Endothelial cell of umbilical vein (primary cell): ENCODE data around the gene NAP1L1. TPM values are rescaled to one million over a fixed set of nuclear protein-coding genes. Genes with fewer than 3 reads are reported as not detected.

ENCODE experiments used
- BruUV-seq: library from RNA; stranded (reverse); fragments of 400-500 nt; replicated peaks from 2 replicates; lab custom pipeline; 2021; lab: Mats Ljungman, UMichigan
- CTCF ChIA-PET: fragments of 300-600, 350-600 bp; sonication (Branson Sonifier 250); formaldehyde crosslinking; loops from one replicate; lab custom pipeline; 2021; ENCODE audit warnings: antibody characterized with exemption, inconsistent platforms; lab: Charles Lee
- POLR2A ChIA-PET: fragments of 300-600, 350-600 bp; sonication (Branson Sonifier 250); formaldehyde crosslinking; loops from one replicate; lab custom pipeline; 2021; ENCODE audit warnings: antibody characterized with exemption, inconsistent platforms; lab: Charles Lee
- DNase-seq: peaks from one replicate; pipeline ENCODE4 v3.0.0-alpha.2; 2011; ENCODE audit warnings: low read depth, low spot score
- FAIRE-seq: peaks from 2 replicates; lab custom pipeline; 2011; peaks lifted over from hg19 to GRCh38; lab: Jason Lieb, UNC
- H2AFZ ChIP-seq: 2 replicates; pipeline ENCODE4 v1.6.0; 2012; ENCODE audit warnings: low read depth, low read length, control low read depth, inconsistent platforms
- H3K27ac ChIP-seq: 2 replicates; pipeline ENCODE4 v1.5.1; 2011; ENCODE audit warnings: low read depth, mild to moderate bottlenecking, control low read depth, low read length, moderate library complexity; ENCODE audit not compliant: insufficient read depth
- H3K27me3 ChIP-seq, 2 experiments: 2 replicates each; pipeline versions ENCODE4 v1.6.0 to v1.6.1; 2011; ENCODE audit warnings: low read length in 2 of 2, mixed read lengths in 1 of 2; ENCODE audit not compliant: control insufficient read depth in 2 of 2, insufficient read depth in 2 of 2
- H3K36me3 ChIP-seq, 2 experiments: 2 replicates in 1 of 2; 3 replicates in 1 of 2; pipeline ENCODE4 v1.5.1; 2011; ENCODE audit warnings: low read length in 2 of 2, mild to moderate bottlenecking in 1 of 2, moderate library complexity in 1 of 2; ENCODE audit not compliant: control insufficient read depth in 2 of 2, insufficient read depth in 2 of 2; ENCODE audit errors: extremely low read depth in 1 of 2
- H3K4me1 ChIP-seq: 3 replicates; pipeline ENCODE4 v1.5.1; 2011; ENCODE audit warnings: mild to moderate bottlenecking, low read length; ENCODE audit not compliant: control insufficient read depth, insufficient read depth; ENCODE audit errors: extremely low read depth
- H3K4me2 ChIP-seq: 2 replicates; pipeline ENCODE4 v1.6.1; 2011; ENCODE audit warnings: low read length, control low read depth, mixed read lengths; ENCODE audit not compliant: insufficient read depth
- H3K4me3 ChIP-seq, 3 experiments: fragments of 200-600 bp in 1 of 3; sonication (generic), shearing (Covaris generic) in 1 of 3; replicated peaks in 1 of 3; 2 replicates each; pipeline ENCODE4 v1.5.1; 2011 to 2016; ENCODE audit warnings: control low read depth in 3 of 3, low read length in 3 of 3, mild to moderate bottlenecking in 2 of 3, inconsistent platforms in 1 of 3, low read depth in 1 of 3, moderate library complexity in 1 of 3; ENCODE audit not compliant: insufficient read depth in 1 of 3
- H3K79me2 ChIP-seq: 2 replicates; pipeline ENCODE4 v1.6.0; 2012; ENCODE audit warnings: low read length, inconsistent platforms; ENCODE audit not compliant: control insufficient read depth, insufficient read depth
- H3K9ac ChIP-seq: replicated peaks from 2 replicates; pipeline ENCODE3; 2011; ENCODE audit warnings: low read length, control low read depth; ENCODE audit not compliant: insufficient read depth; ENCODE audit errors: extremely low read depth
- H3K9me1 ChIP-seq: replicated peaks from 3 replicates; pipeline ENCODE4 v1.6.0; 2011; ENCODE audit warnings: mild to moderate bottlenecking, low read length; ENCODE audit not compliant: control insufficient read depth, insufficient read depth; ENCODE audit errors: extremely low read depth
- H3K9me3 ChIP-seq: replicated peaks from 2 replicates; pipeline ENCODE4 v1.5.1; 2012; ENCODE audit warnings: low read length, inconsistent platforms; ENCODE audit not compliant: control insufficient read depth, insufficient read depth
- H4K20me1 ChIP-seq: replicated peaks from 2 replicates; pipeline ENCODE3; 2011; ENCODE audit warnings: mild to moderate bottlenecking, low read length; ENCODE audit not compliant: control insufficient read depth, insufficient read depth; ENCODE audit errors: extremely low read depth
- CTCF ChIP-seq, 2 donors: IDR thresholded peaks; 1 replicate in 1 of 2; 2 replicates in 1 of 2; pipeline ENCODE4 v1.5.1; 2011; ENCODE audit warnings: low read length in 2 of 2, mild to moderate bottlenecking in 2 of 2, moderate library complexity in 2 of 2, control low read depth in 1 of 2, inconsistent platforms in 1 of 2, low read depth in 1 of 2; ENCODE audit not compliant: insufficient read depth in 1 of 2; ENCODE audit errors: extremely low read depth in 1 of 2
- EZH2 ChIP-seq: IDR thresholded peaks from 2 replicates; pipeline ENCODE4 v1.6.1; 2012; ENCODE audit warnings: borderline replicate concordance, low read depth, mild to moderate bottlenecking, moderate library complexity, low read length, inconsistent platforms; ENCODE audit not compliant: severe bottlenecking
- FOS ChIP-seq: IDR thresholded peaks from 2 replicates; pipeline ENCODE4 v1.6.1; 2011; ENCODE audit warnings: mild to moderate bottlenecking, low read length, moderate library complexity, borderline replicate concordance; ENCODE audit not compliant: insufficient read depth
- GATA2 ChIP-seq: IDR thresholded peaks from 2 replicates; pipeline ENCODE4 v1.7.0; 2011; ENCODE audit warnings: low read depth, mild to moderate bottlenecking, moderate library complexity, mixed read lengths, low read length; ENCODE audit not compliant: insufficient read length, insufficient read depth
- JUN ChIP-seq: IDR thresholded peaks from 2 replicates; pipeline ENCODE4 v1.6.1; 2011; ENCODE audit warnings: borderline replicate concordance, low read depth; ENCODE audit not compliant: insufficient read length, insufficient read depth
- MAX ChIP-seq: IDR thresholded peaks from 2 replicates; pipeline ENCODE4 v1.6.1; 2011; ENCODE audit not compliant: insufficient read depth, insufficient read length
- MYC ChIP-seq: IDR thresholded peaks from one replicate; pipeline ENCODE4 v1.6.1; 2011; ENCODE audit warnings: mild to moderate bottlenecking, low read depth, low read length
- POLR2A ChIP-seq: IDR thresholded peaks from 2 replicates; pipeline ENCODE4 v1.6.1; 2012; ENCODE audit warnings: low read depth, mild to moderate bottlenecking, control low read depth, low read length
- POLR2AphosphoS5 ChIP-seq: IDR thresholded peaks from 2 replicates; pipeline ENCODE4 v1.6.1; 2012; ENCODE audit warnings: low read depth, mild to moderate bottlenecking, control low read depth, low read length, moderate library complexity; ENCODE audit not compliant: insufficient read depth
- dilution Hi-C: fragments of 300-500 bp; cut with MboI; formaldehyde crosslinking; loops from one replicate; pipeline ENCODE4 v1.15.0; 2019; ENCODE audit warnings: low sequenced_read_pairs; ENCODE audit not compliant: extremely low pct_ligation_motif_present
- intact Hi-C: fragments of 100-400 bp; cut with micrococcal nuclease; formaldehyde crosslinking; loops from one replicate; pipeline ENCODE4 v1.10.0; 2022
- polyA plus RNA-seq, 4 experiments: library from polyadenylated mRNA; depleted of rRNA in 3 of 4; stranded (reverse) in 3 of 4; unstranded in 1 of 4; fragments of >200 nt; gene quantifications; 2 replicates each; pipeline versions ENCODE4 v1.2.1 to v1.2.3, GENCODE V29; 2011 to 2012; ENCODE audit warnings: missing spikeins in 1 of 4
- total RNA-seq: library from RNA; stranded (reverse); gene quantifications from 2 replicates; pipeline ENCODE4 v1.2.3, GENCODE V29; 2021

The NAP1L1 gene
- total and polyA plus RNA-seq, 2 donors (not counting 3 experiments of a cell fraction or from before 2014, with no cell fraction given), result 127 to 649 TPM

- CTCF ChIA-PET, result interaction anchor here (1.0 to 2.5 kb wide), 4 partner anchors 112 to 520 kb away, joined by 3 to 8 read pairs (median 6); no protein-coding TSS in a partner anchor
- Histone ChIP-seq H3K4me1 (no peaks in the 10 kb centered on the region), H2AFZ (no peak overlapping the region), H3K9me1 (no peaks in the 10 kb centered on the region), H3K9me3 (no peaks in the 10 kb centered on the region), H3K36me3 (peaks cover 4 to 24% of the 10 kb centered on the region in 2 experiments), H4K20me1 (no peaks in the 10 kb centered on the region), H3K9ac (no peak overlapping the region), H3K27ac (no peak overlapping the region), H3K4me3 (no peak overlapping the region), H3K79me2 (no peaks in the 10 kb centered on the region), H3K27me3 (no peaks in the 10 kb centered on the region), H3K4me2 (no peak overlapping the region)
- POLR2A ChIA-PET, result no interaction called here
- intact Hi-C loops, result no loop called here
- no TSS peak for BruUV-seq
- TF ChIP-seq CTCF (IDR thresholded peaks at IDR 0.05; ENCODE audit: extremely low read depth in 1 of 2, insufficient read depth in 1 of 2, low read depth in 1 of 2, low read length in 2 of 2), result no peak
- no peak for TF ChIP-seq JUN
- TF ChIP-seq EZH2, result no peak
- no peak for TF ChIP-seq MYC
- TF ChIP-seq POLR2AphosphoS5, result no peak
- TF ChIP-seq FOS, result no peak
- no peak for TF ChIP-seq GATA2
- TF ChIP-seq POLR2A, result no peak
- no peak for TF ChIP-seq MAX
- no peak for DNase-seq
- dilution Hi-C loops, result loop anchor here (25.0 kb wide), 1 partner anchor 535 kb away; the partner anchor contains the start of gene KRR1
- FAIRE-seq, result no peak
Measured at GRCh38 chr12:76047060-76047459, 37.4 kb downstream of the NAP1L1 start.
